ENCODE measurements around the gene C20orf173.

The C20orf173 gene

GRCh38 chr20:35506872-35507638 lies 22.4 kb downstream of the C20orf173 start:
- no peak for DNase-seq (ENCODE audit: low spot score)

- DNase-seq (ENCODE audit: low spot score), result no peak
Measured at GRCh38 chr20:35506179-35506578, 23.3 kb downstream of the C20orf173 start.

- no peak for DNase-seq (ENCODE audit: low spot score)
Measured at GRCh38 chr20:35504751-35505150, 24.7 kb downstream of the C20orf173 start.

GRCh38 chr20:35503841-35504561 lies 25.5 kb downstream of the C20orf173 start:
- DNase-seq (ENCODE audit: low spot score), result no peak

- no peak for DNase-seq (ENCODE audit: low spot score)
Measured at GRCh38 chr20:35503281-35503680, 26.2 kb downstream of the C20orf173 start.

- no peak for DNase-seq (ENCODE audit: low spot score)
Measured at GRCh38 chr20:35502352-35502751, 27.1 kb downstream of the C20orf173 start.

GRCh38 chr20:35499271-35499670 lies 30.2 kb downstream of the C20orf173 start:
- no peak for DNase-seq (ENCODE audit: low spot score)

- no peak for DNase-seq (ENCODE audit: low spot score)
Measured at GRCh38 chr20:35497780-35498189, 31.7 kb downstream of the C20orf173 start.

- no peak for DNase-seq (ENCODE audit: low spot score)
Measured at GRCh38 chr20:35497320-35497719, 32.1 kb downstream of the C20orf173 start.

- no peak for DNase-seq (ENCODE audit: low spot score)
Measured at GRCh38 chr20:35496481-35496880, 33.0 kb downstream of the C20orf173 start.

- no peak for DNase-seq (ENCODE audit: low spot score)
Measured at GRCh38 chr20:35492352-35492751, 37.1 kb downstream of the C20orf173 start.

- no peak for DNase-seq (ENCODE audit: low spot score)
Measured at GRCh38 chr20:35491823-35492222, 37.6 kb downstream of the C20orf173 start.

- DNase-seq (ENCODE audit: low spot score), result no peak
Measured at GRCh38 chr20:35490736-35491181, 38.7 kb downstream of the C20orf173 start.

GRCh38 chr20:35489717-35490116 lies 39.7 kb downstream of the C20orf173 start:
- no peak for DNase-seq (ENCODE audit: low spot score)

- DNase-seq (ENCODE audit: low spot score), result no peak
Measured at GRCh38 chr20:35487479-35487878, 42.0 kb downstream of the C20orf173 start.

GRCh38 chr20:35479798-35480197 lies 49.7 kb downstream of the C20orf173 start:
- DNase-seq (ENCODE audit: low spot score), result no peak

GRCh38 chr20:35478804-35479472 lies 50.5 kb downstream of the C20orf173 start:
- DNase-seq (ENCODE audit: low spot score), result peak; percentile 52
